ENCODE measurements around the gene SLC1A7.

GRCh38 chr1:53071915-53072314, 70.5 kb downstream of the SLC1A7 start:
- no peak for TF ChIP-seq EZH2 (IDR thresholded peaks at IDR 0.05; ENCODE audit: borderline replicate concordance, insufficient read depth, low read length, poor library complexity, severe bottlenecking)
- TF ChIP-seq, protein P1, sequence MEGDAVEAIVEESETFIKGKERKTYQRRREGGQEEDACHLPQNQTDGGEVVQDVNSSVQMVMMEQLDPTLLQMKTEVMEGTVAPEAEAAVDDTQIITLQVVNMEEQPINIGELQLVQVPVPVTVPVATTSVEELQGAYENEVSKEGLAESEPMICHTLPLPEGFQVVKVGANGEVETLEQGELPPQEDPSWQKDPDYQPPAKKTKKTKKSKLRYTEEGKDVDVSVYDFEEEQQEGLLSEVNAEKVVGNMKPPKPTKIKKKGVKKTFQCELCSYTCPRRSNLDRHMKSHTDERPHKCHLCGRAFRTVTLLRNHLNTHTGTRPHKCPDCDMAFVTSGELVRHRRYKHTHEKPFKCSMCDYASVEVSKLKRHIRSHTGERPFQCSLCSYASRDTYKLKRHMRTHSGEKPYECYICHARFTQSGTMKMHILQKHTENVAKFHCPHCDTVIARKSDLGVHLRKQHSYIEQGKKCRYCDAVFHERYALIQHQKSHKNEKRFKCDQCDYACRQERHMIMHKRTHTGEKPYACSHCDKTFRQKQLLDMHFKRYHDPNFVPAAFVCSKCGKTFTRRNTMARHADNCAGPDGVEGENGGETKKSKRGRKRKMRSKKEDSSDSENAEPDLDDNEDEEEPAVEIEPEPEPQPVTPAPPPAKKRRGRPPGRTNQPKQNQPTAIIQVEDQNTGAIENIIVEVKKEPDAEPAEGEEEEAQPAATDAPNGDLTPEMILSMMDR (IDR thresholded peaks at IDR 0.05; ENCODE audit: poor library complexity, severe bottlenecking) = no peak
- no peak for TF ChIP-seq EP300 (conservative IDR thresholded peaks at IDR 0.05; ENCODE audit: poor library complexity, severe bottlenecking)
- TF ChIP-seq POLR2AphosphoS5 (IDR thresholded peaks at IDR 0.05) = no peak
- no peak for TF ChIP-seq REST (IDR thresholded peaks at IDR 0.05; ENCODE audit: borderline replicate concordance)
